Fibroblast of lung (primary cell): ENCODE measurements around the gene HTT. TPM values are rescaled to one million over a fixed set of nuclear protein-coding genes. Genes with fewer than 3 reads are reported as not detected.

Experiments
- DNase-seq, 2 donors: peaks; one replicate each; pipeline versions ENCODE4 v3.0.0 to v3.0.0-alpha.2; 2010; ENCODE audit warnings: low read depth in 2 of 2
- H2AFZ ChIP-seq: 2 replicates; pipeline ENCODE4 v1.5.1; 2012; ENCODE audit warnings: low read length, control low read depth, inconsistent platforms
- H3K27ac ChIP-seq: 2 replicates; pipeline ENCODE4 v1.5.1; 2011; ENCODE audit warnings: low read length, control low read depth; ENCODE audit not compliant: insufficient read depth
- H3K27me3 ChIP-seq: 2 replicates; pipeline ENCODE4 v1.5.1; 2011; ENCODE audit warnings: mild to moderate bottlenecking, low read length; ENCODE audit not compliant: control insufficient read depth, insufficient read depth
- H3K36me3 ChIP-seq: 2 replicates; pipeline ENCODE4 v1.5.1; 2011; ENCODE audit warnings: low read length; ENCODE audit not compliant: control insufficient read depth, insufficient read depth
- H3K4me1 ChIP-seq: 2 replicates; pipeline ENCODE4 v1.5.1; 2011; ENCODE audit warnings: low read length; ENCODE audit not compliant: control insufficient read depth, insufficient read depth; ENCODE audit errors: extremely low read depth
- H3K4me2 ChIP-seq: 2 replicates; pipeline ENCODE4 v1.5.1; 2011; ENCODE audit warnings: low read length, control low read depth; ENCODE audit not compliant: insufficient read depth; ENCODE audit errors: extremely low read depth
- H3K4me3 ChIP-seq, 4 experiments: fragments of 200-600 bp in 1 of 4; sonication (generic) in 1 of 4; replicated peaks in 1 of 4; 2 replicates each; pipeline ENCODE4 v1.5.1; 2011 to 2016; ENCODE audit warnings: low read length in 4 of 4, low read depth in 3 of 4, mild to moderate bottlenecking in 3 of 4, control low read depth in 2 of 4, inconsistent platforms in 1 of 4, mixed read lengths in 1 of 4; ENCODE audit not compliant: insufficient read depth in 1 of 4; ENCODE audit errors: control extremely low read depth in 1 of 4
- H3K79me2 ChIP-seq: 2 replicates; pipeline ENCODE4 v1.5.1; 2012; ENCODE audit warnings: mild to moderate bottlenecking, low read length, inconsistent platforms; ENCODE audit not compliant: control insufficient read depth, insufficient read depth
- H3K9ac ChIP-seq: 2 replicates; pipeline ENCODE4 v1.5.1; 2011; ENCODE audit warnings: mild to moderate bottlenecking, low read length, control low read depth; ENCODE audit not compliant: insufficient read depth
- H3K9me3 ChIP-seq: 2 replicates; pipeline ENCODE4 v1.5.1; 2012; ENCODE audit warnings: low read depth, low read length; ENCODE audit not compliant: control insufficient read depth, insufficient read depth
- H4K20me1 ChIP-seq: 2 replicates; pipeline ENCODE4 v1.5.1; 2011; ENCODE audit warnings: low read length; ENCODE audit not compliant: control insufficient read depth, insufficient read depth; ENCODE audit errors: extremely low read depth
- CTCF ChIP-seq, 2 donors: IDR thresholded peaks in 1 of 2; conservative IDR thresholded peaks in 1 of 2; 1 replicate in 1 of 2; 2 replicates in 1 of 2; pipeline ENCODE4 v1.5.1; 2011 to 2012; ENCODE audit warnings: low read length in 2 of 2, control low read depth in 1 of 2, inconsistent platforms in 1 of 2, low read depth in 1 of 2, mild to moderate bottlenecking in 1 of 2
- EZH2 ChIP-seq: IDR thresholded peaks from 2 replicates; pipeline ENCODE4 v1.5.1; 2012; ENCODE audit warnings: low read length, control low read depth, mild to moderate bottlenecking; ENCODE audit errors: missing control alignments
- polyA plus RNA-seq, 2 donors: library from polyadenylated mRNA; depleted of rRNA in 1 of 2; stranded (reverse) in 1 of 2; unstranded in 1 of 2; fragments of >200 nt; gene quantifications; 2 replicates each; pipeline ENCODE4 v1.2.1, GENCODE V29; 2011 to 2012; ENCODE audit warnings: missing spikeins in 1 of 2
- total RNA-seq: library from RNA; depleted of rRNA; stranded (reverse); fragments of >200 nt; gene quantifications from 2 replicates; pipeline ENCODE4 v1.2.1, GENCODE V29; 2014

HTT gene
- total and polyA plus RNA-seq, 2 donors (not counting 1 experiment from before 2014, with no cell fraction given): 13.2 to 41.8 TPM

GRCh38 chr4:3235581-3235980, 161.1 kb downstream of the HTT start:
- Histone ChIP-seq H3K79me2 (no peaks in the 10 kb centered on the region), H3K9me3 (no peaks in the 10 kb centered on the region), H2AFZ (no peak overlapping the region), H3K4me2 (no peak overlapping the region), H3K27ac (no peak overlapping the region), H3K9ac (no peak overlapping the region), H3K36me3 (peaks cover 12% of the 10 kb centered on the region), H3K27me3 (no peaks in the 10 kb centered on the region), H3K4me3 (no peak overlapping the region), H4K20me1 (no peaks in the 10 kb centered on the region), H3K4me1 (no peaks in the 10 kb centered on the region)
- DNase-seq: no peak
- TF ChIP-seq CTCF (conservative IDR thresholded peaks at IDR 0.05 in 1 of 2, IDR thresholded peaks at IDR 0.05 in 1 of 2; ENCODE audit: low read depth in 1 of 2, low read length in 2 of 2): no peak
- TF ChIP-seq EZH2: no peak

GRCh38 chr4:3236326-3236878, 161.9 kb downstream of the HTT start:
- Histone ChIP-seq H3K4me2 (no peak overlapping the region), H3K27me3 (no peaks in the 10 kb centered on the region), H2AFZ (no peak overlapping the region), H3K4me3 (no peak overlapping the region), H3K9ac (no peak overlapping the region), H4K20me1 (no peaks in the 10 kb centered on the region), H3K27ac (no peak overlapping the region), H3K4me1 (no peaks in the 10 kb centered on the region), H3K79me2 (no peaks in the 10 kb centered on the region), H3K36me3 (peaks cover 11% of the 10 kb centered on the region), H3K9me3 (no peaks in the 10 kb centered on the region)
- no peak for TF ChIP-seq EZH2
- TF ChIP-seq CTCF (conservative IDR thresholded peaks at IDR 0.05 in 1 of 2, IDR thresholded peaks at IDR 0.05 in 1 of 2; ENCODE audit: low read depth in 1 of 2, low read length in 2 of 2): no peak
- DNase-seq: no peak

GRCh38 chr4:3237266-3237665, 162.8 kb downstream of the HTT start:
- no peaks in the 10 kb centered on the region for H3K27me3 ChIP-seq
- no peak overlapping the region for H3K4me2 ChIP-seq
- TF ChIP-seq CTCF (conservative IDR thresholded peaks at IDR 0.05 in 1 of 2, IDR thresholded peaks at IDR 0.05 in 1 of 2; ENCODE audit: low read depth in 1 of 2, low read length in 2 of 2) (no peak), EZH2 (no peak)
- no peak for DNase-seq
- peaks cover 2% of the 10 kb centered on the region for H3K4me1 ChIP-seq
- H2AFZ ChIP-seq: no peak overlapping the region
- no peak overlapping the region for H3K9ac ChIP-seq
- no peaks in the 10 kb centered on the region for H3K79me2 ChIP-seq
- no peak overlapping the region for H3K4me3 ChIP-seq
- H3K9me3 ChIP-seq: no peaks in the 10 kb centered on the region
- no peak overlapping the region for H3K27ac ChIP-seq
- H4K20me1 ChIP-seq: no peaks in the 10 kb centered on the region
- H3K36me3 ChIP-seq: peaks cover 6% of the 10 kb centered on the region
